Trophoblast cell (in vitro differentiated cells and primary cell): Measurements from ENCODE around the gene POGZ.
A peak's percentile ranks its signal among the peaks of the same experiment; 100 is the strongest.
"Not testable (repeated sequence)": the region's sequence is repeated elsewhere in the genome, so short reads cannot be mapped to it uniquely, and the experiment has no call there.

Source experiments
- DNase-seq, 2 donors: peaks; one replicate each; pipeline ENCODE4 v3.0.0-alpha.2; 2016
- H2AFZ ChIP-seq: 2 replicates; pipeline ENCODE4 v1.6.1; 2013; ENCODE audit warnings: low read length, moderate library complexity, mild to moderate bottlenecking; ENCODE audit not compliant: insufficient read depth, poor library complexity
- H2AK5ac ChIP-seq: 2 replicates; pipeline ENCODE4 v1.6.1; 2013; ENCODE audit warnings: mild to moderate bottlenecking, low read length
- H2BK120ac ChIP-seq: 2 replicates; pipeline ENCODE4 v1.6.1; 2013; ENCODE audit warnings: low read length, mild to moderate bottlenecking, moderate library complexity; ENCODE audit not compliant: insufficient read depth, poor library complexity
- H2BK12ac ChIP-seq: 2 replicates; pipeline ENCODE4 v1.6.1; 2013; ENCODE audit warnings: mild to moderate bottlenecking, low read length, moderate library complexity
- H2BK5ac ChIP-seq: 2 replicates; pipeline ENCODE4 v1.6.1; 2013; ENCODE audit warnings: low read length, low read depth, moderate library complexity, mild to moderate bottlenecking; ENCODE audit not compliant: poor library complexity
- H3K14ac ChIP-seq: 2 replicates; pipeline ENCODE4 v1.6.1; 2013; ENCODE audit warnings: mild to moderate bottlenecking, low read length
- H3K18ac ChIP-seq: 2 replicates; pipeline ENCODE4 v1.6.1; 2013; ENCODE audit warnings: mild to moderate bottlenecking, low read length
- H3K23ac ChIP-seq: 2 replicates; pipeline ENCODE4 v1.6.1; 2013; ENCODE audit warnings: low read length
- H3K27ac ChIP-seq: 2 replicates; pipeline ENCODE4 v1.5.1; 2013; ENCODE audit warnings: low read depth, mild to moderate bottlenecking, inconsistent platforms, low read length, moderate library complexity
- H3K27me3 ChIP-seq: 2 replicates; pipeline ENCODE4 v1.6.1; 2013; ENCODE audit warnings: inconsistent platforms, mild to moderate bottlenecking, low read length, moderate library complexity; ENCODE audit not compliant: insufficient read depth
- H3K36me3 ChIP-seq, 2 experiments: 1 replicate in 1 of 2; 2 replicates in 1 of 2; pipeline ENCODE4 v1.6.1; 2013; ENCODE audit warnings: low read length in 2 of 2, mild to moderate bottlenecking in 2 of 2, moderate library complexity in 1 of 2; ENCODE audit not compliant: insufficient read depth in 2 of 2, control insufficient read depth in 1 of 2
- H3K4ac ChIP-seq: 2 replicates; pipeline ENCODE4 v1.6.1; 2013; ENCODE audit warnings: low read depth, mild to moderate bottlenecking, low read length, moderate library complexity
- H3K4me1 ChIP-seq, 2 experiments: 1 replicate in 1 of 2; 2 replicates in 1 of 2; pipeline ENCODE4 v1.6.1; 2013; ENCODE audit warnings: low read length in 2 of 2, mild to moderate bottlenecking in 2 of 2, moderate library complexity in 1 of 2; ENCODE audit not compliant: insufficient read depth in 2 of 2, control insufficient read depth in 1 of 2
- H3K4me2 ChIP-seq: 2 replicates; pipeline ENCODE4 v1.6.1; 2013; ENCODE audit warnings: inconsistent platforms, mild to moderate bottlenecking, low read length, moderate library complexity
- H3K4me3 ChIP-seq: 2 replicates; pipeline ENCODE4 v1.5.1; 2013; ENCODE audit warnings: mild to moderate bottlenecking, low read depth, low read length, inconsistent platforms
- H3K79me1 ChIP-seq: one replicate; pipeline ENCODE4 v1.6.1; 2013; ENCODE audit warnings: low read length
- H3K79me2 ChIP-seq: 2 replicates; pipeline ENCODE4 v1.6.1; 2013; ENCODE audit warnings: low read length, mild to moderate bottlenecking; ENCODE audit not compliant: control insufficient read depth, insufficient read depth, poor library complexity
- H3K9ac ChIP-seq: 2 replicates; pipeline ENCODE4 v1.6.1; 2013; ENCODE audit warnings: mild to moderate bottlenecking, low read length
- H3K9me3 ChIP-seq: 2 replicates; pipeline ENCODE4 v1.6.1; 2013; ENCODE audit warnings: low read depth, mild to moderate bottlenecking, control low read depth, inconsistent platforms, low read length; ENCODE audit not compliant: insufficient read depth
- H4K12ac ChIP-seq: 2 replicates; pipeline ENCODE4 v1.6.1; 2013; ENCODE audit warnings: low read depth, mild to moderate bottlenecking, low read length, moderate library complexity
- H4K8ac ChIP-seq: 2 replicates; pipeline ENCODE4 v1.6.1; 2013; ENCODE audit warnings: low read depth, mild to moderate bottlenecking, low read length, moderate library complexity
- H4K91ac ChIP-seq: one replicate; pipeline ENCODE4 v1.6.1; 2013; ENCODE audit warnings: low read depth, mild to moderate bottlenecking, low read length, moderate library complexity
- WGBS: extraction: QIAGEN DNeasy Blood & Tissue Kit; methylation state at CpG from one replicate; pipeline ENCODE4 v1.1.7; 2013; ENCODE audit warnings: missing lambda C conversion rate; ENCODE audit not compliant: insufficient read length, insufficient coverage; ENCODE audit errors: extremely low coverage; 5-methylcytosine and 5-hydroxymethylcytosine counted together

POGZ gene

DNA sequence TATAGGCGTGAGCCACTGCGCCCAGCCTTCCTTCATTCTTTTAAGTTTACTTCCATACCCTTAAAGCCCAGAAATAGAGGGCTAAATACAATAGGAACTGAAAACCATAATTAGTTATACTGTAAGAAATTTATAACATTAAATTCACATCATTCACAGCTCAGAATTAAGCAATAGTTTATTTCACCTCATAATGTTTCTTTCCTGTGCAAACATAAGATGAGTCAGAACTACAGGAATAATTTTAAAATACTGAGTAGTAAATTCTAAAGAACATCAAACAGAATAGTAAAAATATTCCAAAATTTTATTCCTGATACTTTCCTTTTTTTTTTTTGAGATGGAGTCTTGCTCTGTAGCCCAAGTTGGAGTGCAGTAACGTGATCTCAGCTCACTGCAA, 24.1 kb downstream of the POGZ start:
- no peak for DNase-seq
- Histone ChIP-seq H3K14ac (no peak overlapping the region), H2BK12ac (no peak overlapping the region), H3K4me1 (no peaks in the 10 kb centered on the region), H3K4me3 (no peak overlapping the region), H3K4me2 (no peak overlapping the region), H3K27ac (no peak overlapping the region), H2AK5ac (no peak overlapping the region), H4K91ac (no peak overlapping the region), H3K27me3 (no peaks in the 10 kb centered on the region), H2AFZ (no peak overlapping the region), H3K79me1 (no peaks in the 10 kb centered on the region), H3K79me2 (peaks cover 4% of the 10 kb centered on the region), H2BK5ac (no peak overlapping the region), H3K9me3 (no peaks in the 10 kb centered on the region), H3K23ac (no peak overlapping the region), H3K4ac (no peak overlapping the region), H4K12ac (no peak overlapping the region), H3K18ac (no peak overlapping the region), H4K8ac (no peak overlapping the region), H2BK120ac (no peak overlapping the region), H3K9ac (no peak overlapping the region), H3K36me3 (peaks cover 9 to 13% of the 10 kb centered on the region in 2 experiments)
- WGBS = no CpG with 5 or more reads among the region's 3 CpGs

DNA sequence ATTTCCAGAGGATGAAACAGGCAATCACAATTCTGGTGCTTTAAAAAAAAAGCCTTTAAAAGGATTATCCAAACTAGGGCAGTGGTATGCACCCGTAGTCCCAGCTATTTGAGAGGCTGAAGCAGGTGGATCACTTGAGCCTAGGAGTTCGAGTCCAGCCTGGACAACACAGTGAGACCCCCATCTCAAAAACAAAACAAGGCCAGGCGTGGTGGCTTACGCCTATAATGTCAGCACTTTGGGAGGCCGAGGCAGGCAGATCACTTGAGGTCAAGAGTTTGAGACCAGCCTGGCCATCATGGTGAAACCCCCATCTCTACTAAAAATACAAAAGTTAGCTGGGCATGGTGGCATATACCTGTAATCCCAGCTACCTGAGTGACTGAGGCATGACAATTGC, 25.5 kb downstream of the POGZ start:
- H3K4ac ChIP-seq, H3K4me2 ChIP-seq, H2BK12ac ChIP-seq, H3K18ac ChIP-seq, H3K14ac ChIP-seq, H3K79me1 ChIP-seq, H3K79me2 ChIP-seq, H3K23ac ChIP-seq, H4K8ac ChIP-seq, H3K27me3 ChIP-seq, H2BK5ac ChIP-seq, H4K12ac ChIP-seq, H3K9ac ChIP-seq, H3K4me1 ChIP-seq, H2AK5ac ChIP-seq, H2AFZ ChIP-seq, H3K4me3 ChIP-seq, DNase-seq, H3K27ac ChIP-seq, H2BK120ac ChIP-seq, H3K9me3 ChIP-seq, H4K91ac ChIP-seq: not testable (repeated sequence)
- WGBS = no CpG with 5 or more reads among the region's 5 CpGs
- H3K36me3 ChIP-seq = peaks cover 9 to 18% of the 10 kb centered on the region in 2 experiments

DNA sequence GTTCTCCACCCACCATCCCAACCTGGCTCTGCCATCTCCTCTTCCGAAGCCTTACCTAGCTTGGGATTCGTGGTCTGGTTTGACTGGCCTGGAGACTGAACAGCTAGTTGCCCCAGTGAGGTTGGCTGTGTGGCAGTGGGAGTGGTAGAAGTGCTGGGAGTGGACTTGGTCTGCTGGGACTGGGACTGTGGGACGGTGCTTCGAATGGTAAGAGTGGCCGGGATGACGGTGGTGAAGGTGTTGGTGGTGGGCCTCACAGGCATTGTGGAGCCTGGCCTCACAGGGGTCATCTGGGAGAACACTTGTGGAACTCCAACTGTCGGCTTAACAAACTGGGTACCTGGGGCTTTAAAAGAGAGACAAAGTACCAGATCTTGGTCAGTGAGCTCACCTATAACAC, 31.2 kb downstream of the POGZ start:
- Histone ChIP-seq H3K27me3 (no peaks in the 10 kb centered on the region), H4K91ac (no peak overlapping the region), H3K4me1 (no peaks in the 10 kb centered on the region), H3K14ac (no peak overlapping the region), H2BK120ac (no peak overlapping the region), H3K4me3 (no peak overlapping the region), H4K12ac (no peak overlapping the region), H3K9ac (no peak overlapping the region), H3K23ac (peak overlapping the region; percentile 33), H2AK5ac (no peak overlapping the region), H3K4me2 (no peak overlapping the region), H3K36me3 (peaks cover 18 to 39% of the 10 kb centered on the region in 2 experiments), H3K79me1 (no peaks in the 10 kb centered on the region), H3K9me3 (peaks cover 4% of the 10 kb centered on the region), H3K27ac (no peak overlapping the region), H3K79me2 (no peaks in the 10 kb centered on the region), H2AFZ (no peak overlapping the region), H2BK5ac (no peak overlapping the region), H3K4ac (no peak overlapping the region), H3K18ac (no peak overlapping the region), H2BK12ac (no peak overlapping the region), H4K8ac (no peak overlapping the region)
- no CpG with 5 or more reads among the region's 7 CpGs for WGBS
- DNase-seq = no peak

DNA sequence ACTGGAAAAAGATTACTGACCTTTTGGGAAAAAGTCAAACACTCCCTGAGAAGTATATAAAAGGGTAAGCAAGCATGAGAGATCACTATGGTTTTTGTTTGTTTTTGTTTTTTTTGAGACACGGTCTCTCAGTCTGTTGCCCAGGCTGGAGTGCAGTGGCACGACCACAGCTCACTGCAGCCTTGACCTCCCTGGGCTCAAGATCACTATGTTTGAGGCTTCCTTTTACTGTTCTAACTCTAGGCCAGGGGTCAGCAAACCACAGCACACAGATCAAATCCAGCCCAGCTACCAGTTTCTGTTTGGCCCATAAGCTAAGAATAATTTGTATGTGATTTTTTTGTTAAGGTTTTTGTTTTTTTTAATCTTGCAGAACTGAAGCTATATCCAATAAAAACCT, 34.2 kb downstream of the POGZ start:
- Histone ChIP-seq H3K4me3 (no peak overlapping the region), H3K27ac (no peak overlapping the region)
- no CpG with 5 or more reads among the region's 2 CpGs for WGBS

More for the DNA sequence above, 34.2 kb downstream of the POGZ start:
- no peak overlapping the region for H3K4me2 ChIP-seq
- H3K14ac ChIP-seq = no peak overlapping the region
- no peak for DNase-seq
- no peak overlapping the region for H2BK5ac ChIP-seq
- H3K18ac ChIP-seq = no peak overlapping the region
- H3K79me2 ChIP-seq = no peaks in the 10 kb centered on the region
- H3K9me3 ChIP-seq = peaks cover 4% of the 10 kb centered on the region
- H3K27me3 ChIP-seq = no peaks in the 10 kb centered on the region
- H2BK12ac ChIP-seq = no peak overlapping the region
- H3K36me3 ChIP-seq = peaks cover 26 to 45% of the 10 kb centered on the region in 2 experiments
- no peak overlapping the region for H4K8ac ChIP-seq
- no peak overlapping the region for H2AFZ ChIP-seq
- no peak overlapping the region for H2AK5ac ChIP-seq
- no peak overlapping the region for H3K9ac ChIP-seq
- no peak overlapping the region for H3K4ac ChIP-seq
- no peak overlapping the region for H2BK120ac ChIP-seq
- no peak overlapping the region for H4K91ac ChIP-seq
- H3K4me1 ChIP-seq = no peaks in the 10 kb centered on the region
- no peak overlapping the region for H4K12ac ChIP-seq
- no peak overlapping the region for H3K23ac ChIP-seq
- no peaks in the 10 kb centered on the region for H3K79me1 ChIP-seq
